HG03565 (cell line): Measurements from ENCODE around the gene BTG3.

ENCODE experiments used
- ATAC-seq: cut with Tn5 transposase; IDR thresholded peaks from one replicate; pipeline ENCODE4 v1.9.1; 2021; ENCODE audit warnings: mild to moderate bottlenecking, moderate library complexity; ENCODE audit not compliant: unreplicated experiment

The BTG3 gene

GRCh38 chr21:17590430-17590829 is 22.3 kb downstream of the BTG3 start:
- ATAC-seq = no peak

- no peak for ATAC-seq
Measured at GRCh38 chr21:17585875-17586450, 26.7 kb downstream of the BTG3 start.

- no peak for ATAC-seq
Measured at GRCh38 chr21:17583898-17584297, 28.8 kb downstream of the BTG3 start.

GRCh38 chr21:17580319-17580718 is 32.4 kb downstream of the BTG3 start:
- ATAC-seq = no peak

- no peak for ATAC-seq
Measured at GRCh38 chr21:17578876-17579275, 33.8 kb downstream of the BTG3 start.

GRCh38 chr21:17578162-17578561 is 34.5 kb downstream of the BTG3 start:
- ATAC-seq = no peak

GRCh38 chr21:17577701-17578100 is 35.0 kb downstream of the BTG3 start:
- no peak for ATAC-seq

- no peak for ATAC-seq
Measured at GRCh38 chr21:17576080-17576835, 36.4 kb downstream of the BTG3 start.

GRCh38 chr21:17575076-17575475 is 37.6 kb downstream of the BTG3 start:
- no peak for ATAC-seq

- no peak for ATAC-seq
Measured at GRCh38 chr21:17572431-17572830, 40.3 kb downstream of the BTG3 start.

GRCh38 chr21:17570786-17571185 is 41.9 kb downstream of the BTG3 start:
- ATAC-seq = no peak

GRCh38 chr21:17560377-17561025 is 52.2 kb downstream of the BTG3 start:
- no peak for ATAC-seq

- ATAC-seq = no peak
Measured at GRCh38 chr21:17554679-17555465, 57.8 kb downstream of the BTG3 start.

- ATAC-seq = no peak
Measured at GRCh38 chr21:17554120-17554519, 58.6 kb downstream of the BTG3 start.

- ATAC-seq = no peak
Measured at GRCh38 chr21:17552410-17552809, 60.3 kb downstream of the BTG3 start.

- no peak for ATAC-seq
Measured at GRCh38 chr21:17550671-17551308, 61.9 kb downstream of the BTG3 start.

- ATAC-seq = no peak
Measured at GRCh38 chr21:17548262-17548661, 64.4 kb downstream of the BTG3 start.

- ATAC-seq = no peak
Measured at GRCh38 chr21:17545007-17545406, 67.7 kb downstream of the BTG3 start.
